Peyer's patch (tissue), 4 donors: ENCODE results near the gene ZNF579. TPM values are rescaled to one million over a fixed set of nuclear protein-coding genes. Genes with fewer than 3 reads are reported as not detected.

Experiments
- DNase-seq, 3 donors: peaks; one replicate each; pipeline ENCODE4 v3.0.0-alpha.2; 2017 to 2019
- H3K27ac ChIP-seq, 4 donors: fragments of 200-600 bp; sonication (generic); one replicate each; pipeline ENCODE4 v1.5.1; 2016 to 2019
- H3K27me3 ChIP-seq, 2 donors: fragments of 200-600 bp; sonication (generic); one replicate each; pipeline ENCODE4 v1.5.1; 2019
- H3K36me3 ChIP-seq, 3 donors: fragments of 200-600 bp; sonication (generic); one replicate each; pipeline ENCODE4 v1.5.1; 2016 to 2019
- H3K4me1 ChIP-seq, 4 donors: fragments of 200-600 bp; sonication (generic); one replicate each; pipeline ENCODE4 v1.5.1; 2016 to 2019
- H3K4me3 ChIP-seq, 4 donors: fragments of 200-600 bp; sonication (generic); 1 replicate in 3 of 4; 2 replicates in 1 of 4; pipeline ENCODE4 v1.5.1; 2016 to 2019; ENCODE audit warnings: mild to moderate bottlenecking in 1 of 4
- H3K9me3 ChIP-seq, 4 donors: fragments of 200-600 bp; sonication (generic); one replicate each; pipeline ENCODE4 v1.5.1; 2016 to 2019; ENCODE audit warnings: mild to moderate bottlenecking in 1 of 4
- POLR2A ChIP-seq, 2 donors: fragments of 450-650 bp; IDR thresholded peaks; one replicate each; pipeline ENCODE4 v1.5.1; 2017; ENCODE audit warnings: antibody characterized with exemption in 2 of 2, mild to moderate bottlenecking in 2 of 2, moderate library complexity in 2 of 2
- total RNA-seq, 4 donors: library from RNA; depleted of rRNA; stranded (reverse); fragments of >200 nt; gene quantifications; one replicate each; pipeline ENCODE4 v1.1.0, GENCODE V29; 2016
- TF ChIP-seq, protein P1 (sequence below), 6 experiments: fragments of 450-650 bp in 4 of 6; fragments of 200-600 bp in 2 of 6; sonication (generic) in 1 of 6; IDR thresholded peaks; one replicate each; pipeline ENCODE4 v1.5.1; 2017 to 2019; ENCODE audit warnings: antibody characterized with exemption in 6 of 6, mild to moderate bottlenecking in 3 of 6, moderate library complexity in 1 of 6

The ZNF579 gene
- total RNA-seq, 4 donors from 2014 or later: 1.7 to 6.1 (median 3.1) TPM; not detected in 1

DNA sequence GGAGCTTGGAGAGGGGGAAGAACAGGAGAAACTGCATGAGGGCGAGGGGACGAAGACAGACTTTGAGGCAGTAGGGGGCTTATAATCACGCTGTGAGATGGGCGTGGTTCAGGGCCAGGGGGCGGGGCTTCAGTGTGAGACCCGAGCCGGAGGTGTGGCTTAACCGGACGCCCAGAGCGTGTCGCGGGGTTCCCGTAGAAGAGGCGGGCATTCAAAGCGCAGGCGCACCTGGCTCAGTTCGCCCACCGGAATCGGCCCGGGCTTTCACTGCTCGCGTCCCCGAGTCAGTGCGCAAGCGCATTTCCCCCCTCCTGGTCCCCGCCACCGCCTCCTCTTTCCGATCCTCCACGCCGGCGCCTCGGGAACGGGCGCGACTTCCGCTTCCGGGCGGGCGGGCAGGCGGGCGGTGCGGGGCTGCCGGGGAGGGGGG is 24.6 kb upstream of the ZNF579 start:
- DNase-seq: peak; percentile 96 to 99 (median 97)
- Histone ChIP-seq H3K4me3 (peak overlapping the region; percentile 68 to 98 (median 92)), H3K36me3 (peaks cover 0 to 15% (median 0%) of the 10 kb centered on the region in 3 donors), H3K4me1 (peaks cover 0 to 40% (median 14%) of the 10 kb centered on the region in 4 donors), H3K9me3 (no peaks in the 10 kb centered on the region), H3K27ac (peak overlapping the region; percentile 90 to 99 (median 96)), H3K27me3 (no peaks in the 10 kb centered on the region)
- TF ChIP-seq, protein P1, sequence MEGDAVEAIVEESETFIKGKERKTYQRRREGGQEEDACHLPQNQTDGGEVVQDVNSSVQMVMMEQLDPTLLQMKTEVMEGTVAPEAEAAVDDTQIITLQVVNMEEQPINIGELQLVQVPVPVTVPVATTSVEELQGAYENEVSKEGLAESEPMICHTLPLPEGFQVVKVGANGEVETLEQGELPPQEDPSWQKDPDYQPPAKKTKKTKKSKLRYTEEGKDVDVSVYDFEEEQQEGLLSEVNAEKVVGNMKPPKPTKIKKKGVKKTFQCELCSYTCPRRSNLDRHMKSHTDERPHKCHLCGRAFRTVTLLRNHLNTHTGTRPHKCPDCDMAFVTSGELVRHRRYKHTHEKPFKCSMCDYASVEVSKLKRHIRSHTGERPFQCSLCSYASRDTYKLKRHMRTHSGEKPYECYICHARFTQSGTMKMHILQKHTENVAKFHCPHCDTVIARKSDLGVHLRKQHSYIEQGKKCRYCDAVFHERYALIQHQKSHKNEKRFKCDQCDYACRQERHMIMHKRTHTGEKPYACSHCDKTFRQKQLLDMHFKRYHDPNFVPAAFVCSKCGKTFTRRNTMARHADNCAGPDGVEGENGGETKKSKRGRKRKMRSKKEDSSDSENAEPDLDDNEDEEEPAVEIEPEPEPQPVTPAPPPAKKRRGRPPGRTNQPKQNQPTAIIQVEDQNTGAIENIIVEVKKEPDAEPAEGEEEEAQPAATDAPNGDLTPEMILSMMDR (IDR thresholded peaks at IDR 0.05): no peak
- peak in 1 of 2 donors; percentile 39 for TF ChIP-seq POLR2A (IDR thresholded peaks at IDR 0.05)

DNA sequence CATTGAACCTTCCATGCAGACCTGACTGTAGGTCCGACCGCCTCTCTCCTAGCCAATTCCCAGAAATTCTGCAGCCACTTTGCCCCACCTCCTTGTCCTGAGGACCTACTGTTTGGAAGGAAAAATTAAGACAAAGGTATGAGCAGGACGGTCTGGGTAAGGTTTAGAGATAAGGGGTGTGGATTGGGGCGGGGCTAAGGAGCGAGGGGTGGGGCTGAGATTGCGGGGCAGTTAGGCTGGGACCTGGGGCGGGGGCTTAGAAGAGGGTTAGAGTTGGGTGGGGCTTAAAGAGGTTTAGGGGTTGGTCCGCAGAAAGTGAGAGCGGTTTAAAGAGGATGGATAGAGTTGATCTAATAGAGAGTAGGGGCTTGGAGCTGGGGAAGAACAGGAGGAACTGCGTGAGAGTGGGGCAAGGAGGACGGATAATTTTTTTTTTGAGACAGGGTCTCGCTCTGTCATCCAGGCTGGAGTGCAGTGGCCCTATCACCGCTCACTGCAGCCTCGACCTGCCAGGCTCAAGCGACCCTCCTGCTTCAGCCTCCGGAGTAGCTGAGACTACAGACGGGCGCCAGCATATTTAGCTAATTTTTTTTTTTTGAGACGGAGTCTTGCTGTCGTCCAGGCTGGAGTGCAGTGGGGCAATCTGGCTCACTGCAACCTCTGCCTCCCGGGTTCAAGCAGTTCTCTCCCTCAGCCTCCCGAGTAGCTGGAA is 23.1 kb upstream of the ZNF579 start:
- Histone ChIP-seq H3K9me3 (no peaks in the 10 kb centered on the region), H3K4me3 (no peak overlapping the region), H3K27me3 (no peaks in the 10 kb centered on the region), H3K36me3 (no peaks in the 10 kb centered on the region), H3K27ac (peak overlapping the region in 2 of 4 donors; percentile 96 to 99), H3K4me1 (peaks cover 0 to 40% (median 14%) of the 10 kb centered on the region in 4 donors)
- DNase-seq: no peak
- TF ChIP-seq, protein P1 (IDR thresholded peaks at IDR 0.05): no peak
- TF ChIP-seq POLR2A (IDR thresholded peaks at IDR 0.05): no peak

DNA sequence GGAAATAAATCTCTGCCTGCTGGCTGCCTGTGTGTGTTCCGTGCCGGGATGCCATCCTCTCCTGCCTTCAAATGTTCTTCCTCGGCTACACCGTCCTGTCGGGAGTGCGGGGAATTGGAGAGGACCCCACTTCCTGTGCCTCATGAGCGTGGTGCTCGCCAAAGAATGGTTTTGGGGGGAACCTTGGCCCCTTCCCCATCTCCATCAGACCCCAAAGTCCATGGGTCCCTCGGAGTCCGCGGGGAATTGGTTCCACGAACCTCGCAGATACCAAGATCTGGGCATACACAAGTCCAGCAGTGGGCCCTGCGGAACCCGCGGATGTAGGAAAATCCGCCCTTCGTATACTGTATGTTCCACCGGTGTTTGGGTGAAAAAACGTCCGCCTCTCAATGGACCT is 22.5 kb upstream of the ZNF579 start:
- TF ChIP-seq, protein P1 (IDR thresholded peaks at IDR 0.05): no peak
- no peak for TF ChIP-seq POLR2A (IDR thresholded peaks at IDR 0.05)
- no peak for DNase-seq
- Histone ChIP-seq H3K4me1 (peaks cover 0 to 40% (median 14%) of the 10 kb centered on the region in 4 donors), H3K27me3 (no peaks in the 10 kb centered on the region), H3K27ac (no peak overlapping the region), H3K4me3 (no peak overlapping the region), H3K36me3 (no peaks in the 10 kb centered on the region), H3K9me3 (no peaks in the 10 kb centered on the region)

DNA sequence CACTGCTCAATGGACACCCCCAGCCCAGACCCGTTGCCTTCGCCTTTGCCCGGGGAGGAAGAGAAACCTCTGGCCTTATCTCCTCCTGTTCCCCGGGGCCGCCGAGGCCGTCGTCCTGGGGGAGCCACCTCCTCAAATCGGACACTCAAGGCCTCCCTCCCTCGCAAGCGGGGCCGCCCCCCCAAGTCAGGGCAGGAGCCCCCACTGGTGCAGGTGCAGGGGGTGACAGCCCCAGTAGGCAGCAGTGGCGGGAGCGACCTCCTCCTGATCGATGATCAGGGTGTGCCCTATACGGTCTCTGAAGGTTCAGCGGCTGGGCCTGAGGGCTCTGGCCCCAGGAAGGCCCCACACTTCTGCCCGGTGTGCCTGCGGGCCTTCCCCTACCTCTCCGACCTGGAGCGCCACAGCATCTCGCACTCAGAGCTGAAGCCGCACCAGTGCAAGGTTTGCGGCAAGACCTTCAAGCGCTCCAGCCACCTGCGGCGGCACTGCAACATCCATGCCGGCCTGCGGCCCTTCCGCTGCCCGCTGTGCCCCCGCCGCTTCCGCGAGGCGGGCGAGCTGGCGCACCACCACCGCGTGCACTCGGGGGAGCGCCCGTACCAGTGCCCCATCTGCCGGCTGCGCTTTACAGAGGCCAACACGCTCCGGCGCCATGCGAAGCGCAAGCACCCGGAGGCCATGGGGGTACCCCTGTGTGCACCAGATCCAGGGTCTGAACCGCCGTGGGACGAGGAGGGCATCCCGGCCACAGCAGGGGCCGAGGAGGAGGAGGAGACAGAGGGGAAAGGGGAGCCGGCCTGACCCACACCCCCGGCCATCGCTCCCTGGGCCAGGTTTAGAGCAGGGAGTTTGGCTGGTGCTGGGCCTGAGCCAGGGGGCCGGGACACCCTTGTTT is 21.7 kb upstream of the ZNF579 start:
- no peak for DNase-seq
- Histone ChIP-seq H3K9me3 (no peaks in the 10 kb centered on the region), H3K27ac (no peak overlapping the region), H3K4me3 (no peak overlapping the region), H3K27me3 (no peaks in the 10 kb centered on the region), H3K36me3 (peaks cover 0 to 3% (median 0%) of the 10 kb centered on the region in 3 donors), H3K4me1 (peaks cover 0 to 40% (median 14%) of the 10 kb centered on the region in 4 donors)
- TF ChIP-seq, protein P1 (IDR thresholded peaks at IDR 0.05): no peak
- no peak for TF ChIP-seq POLR2A (IDR thresholded peaks at IDR 0.05)

DNA sequence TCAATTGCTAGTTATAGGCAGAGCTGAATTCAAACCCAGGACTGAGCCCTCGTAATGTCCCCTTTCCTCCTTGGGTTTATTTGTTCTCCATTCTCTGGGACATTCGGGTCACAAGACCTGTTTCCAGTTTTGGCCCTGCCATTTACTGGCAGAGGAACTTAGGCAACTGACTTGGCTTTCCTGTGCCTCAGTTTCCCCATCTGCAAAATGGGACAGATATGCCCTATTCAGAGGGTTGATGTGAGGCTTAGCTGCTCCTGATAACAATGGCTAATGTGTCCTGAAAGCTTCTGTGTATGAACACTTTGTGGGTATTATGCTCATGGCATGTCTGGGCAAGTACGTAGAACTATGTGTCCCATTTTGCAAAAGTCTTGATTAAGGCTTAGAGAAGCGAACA is 20.4 kb upstream of the ZNF579 start:
- DNase-seq: no peak
- TF ChIP-seq, protein P1 (IDR thresholded peaks at IDR 0.05): no peak
- TF ChIP-seq POLR2A (IDR thresholded peaks at IDR 0.05): no peak
- Histone ChIP-seq H3K27ac (peak overlapping the region; percentile 96 to 98 (median 96)), H3K4me1 (peaks cover 0 to 32% (median 10%) of the 10 kb centered on the region in 4 donors), H3K9me3 (no peaks in the 10 kb centered on the region), H3K27me3 (no peaks in the 10 kb centered on the region), H3K36me3 (peaks cover 0 to 16% (median 0%) of the 10 kb centered on the region in 3 donors), H3K4me3 (peak overlapping the region; percentile 61 to 99 (median 72))
